ENCODE measurements around the gene UBE2S. TPM values are rescaled to one million over a fixed set of nuclear protein-coding genes. Genes with fewer than 3 reads are reported as not detected.
A peak's percentile ranks its signal among the peaks of the same experiment; 100 is the strongest.

UBE2S gene
- total RNA-seq, 1 donor from 2014 or later: 82.6 TPM

- Histone ChIP-seq H3K27me3 (peaks cover 11% of the 10 kb centered on the region), H3K36me3 (no peaks in the 10 kb centered on the region), H3K4me3 (peak overlapping the region; percentile 43 to 50), H3K27ac (no peak overlapping the region), H3K9me3 (no peaks in the 10 kb centered on the region), H3K4me1 (peaks cover 0 to 5% of the 10 kb centered on the region in 2 donors)
- no peak for DNase-seq (ENCODE audit: low spot score in 2 of 2)
- TF ChIP-seq, protein P1, sequence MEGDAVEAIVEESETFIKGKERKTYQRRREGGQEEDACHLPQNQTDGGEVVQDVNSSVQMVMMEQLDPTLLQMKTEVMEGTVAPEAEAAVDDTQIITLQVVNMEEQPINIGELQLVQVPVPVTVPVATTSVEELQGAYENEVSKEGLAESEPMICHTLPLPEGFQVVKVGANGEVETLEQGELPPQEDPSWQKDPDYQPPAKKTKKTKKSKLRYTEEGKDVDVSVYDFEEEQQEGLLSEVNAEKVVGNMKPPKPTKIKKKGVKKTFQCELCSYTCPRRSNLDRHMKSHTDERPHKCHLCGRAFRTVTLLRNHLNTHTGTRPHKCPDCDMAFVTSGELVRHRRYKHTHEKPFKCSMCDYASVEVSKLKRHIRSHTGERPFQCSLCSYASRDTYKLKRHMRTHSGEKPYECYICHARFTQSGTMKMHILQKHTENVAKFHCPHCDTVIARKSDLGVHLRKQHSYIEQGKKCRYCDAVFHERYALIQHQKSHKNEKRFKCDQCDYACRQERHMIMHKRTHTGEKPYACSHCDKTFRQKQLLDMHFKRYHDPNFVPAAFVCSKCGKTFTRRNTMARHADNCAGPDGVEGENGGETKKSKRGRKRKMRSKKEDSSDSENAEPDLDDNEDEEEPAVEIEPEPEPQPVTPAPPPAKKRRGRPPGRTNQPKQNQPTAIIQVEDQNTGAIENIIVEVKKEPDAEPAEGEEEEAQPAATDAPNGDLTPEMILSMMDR (IDR thresholded peaks at IDR 0.05): no peak
- intact Hi-C loops (cut with DNase I): no loop called here
Measured at GRCh38 chr19:55368701-55369563, 38.7 kb downstream of the UBE2S start.

DNA sequence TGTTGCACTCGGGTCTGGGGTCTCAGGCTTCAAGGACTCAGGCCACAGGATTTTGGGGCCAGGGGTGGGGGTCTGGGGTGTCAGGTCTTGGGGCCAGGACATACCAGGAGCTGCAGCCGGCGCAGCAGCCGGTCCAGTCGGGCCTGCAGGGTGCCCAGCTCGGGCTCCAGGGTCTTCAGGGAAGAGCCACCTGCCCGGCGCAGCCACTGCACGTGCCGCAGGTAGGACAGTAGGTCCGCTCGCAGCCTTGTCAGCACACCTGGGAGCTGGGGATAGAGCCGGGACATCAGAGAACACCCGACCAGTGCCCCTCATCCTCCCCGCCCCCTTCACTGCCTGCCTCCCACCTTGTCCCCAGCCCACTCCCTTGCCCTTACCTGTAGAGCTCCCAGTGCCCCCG is 39.5 kb downstream of the UBE2S start:
- H3K36me3 ChIP-seq: no peaks in the 10 kb centered on the region
- intact Hi-C loops (cut with DNase I): no loop called here
- no peak overlapping the region for H3K4me3 ChIP-seq
- H3K27ac ChIP-seq: no peak overlapping the region
- H3K27me3 ChIP-seq: peaks cover 8% of the 10 kb centered on the region
- TF ChIP-seq, protein P1 (IDR thresholded peaks at IDR 0.05): no peak
- peaks cover 0 to 5% of the 10 kb centered on the region in 2 donors for H3K4me1 ChIP-seq
- no peak for DNase-seq (ENCODE audit: low spot score in 2 of 2)
- no peaks in the 10 kb centered on the region for H3K9me3 ChIP-seq

DNA sequence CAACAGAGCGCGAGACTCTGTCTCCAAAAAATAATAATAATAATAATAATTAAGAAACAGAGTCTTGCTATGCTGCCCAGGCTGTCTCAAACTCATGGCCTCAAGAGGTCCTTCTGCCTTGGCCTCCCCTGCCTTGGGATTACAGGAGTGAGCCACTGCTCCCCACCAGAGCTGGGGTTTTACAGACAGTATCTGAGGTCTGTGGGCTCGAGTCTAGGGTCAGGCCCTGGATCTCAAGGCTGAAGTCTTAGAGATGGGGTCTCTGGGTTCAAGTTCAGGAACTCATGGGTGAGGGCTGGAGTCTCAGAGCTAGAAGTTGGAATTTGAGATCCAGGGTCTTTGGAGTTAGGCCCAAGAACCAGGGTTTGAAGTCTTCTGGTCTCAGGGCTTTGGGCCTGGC is 40.8 kb downstream of the UBE2S start:
- DNase-seq (ENCODE audit: low spot score in 2 of 2): no peak
- TF ChIP-seq, protein P1 (IDR thresholded peaks at IDR 0.05): no peak
- Histone ChIP-seq H3K27ac (no peak overlapping the region), H3K27me3 (peaks cover 8% of the 10 kb centered on the region), H3K9me3 (no peaks in the 10 kb centered on the region), H3K4me1 (peaks cover 0 to 5% of the 10 kb centered on the region in 2 donors), H3K36me3 (no peaks in the 10 kb centered on the region), H3K4me3 (no peak overlapping the region)
- intact Hi-C loops (cut with DNase I): no loop called here

GRCh38 chr19:55365964-55366363 is 41.6 kb downstream of the UBE2S start:
- no peak overlapping the region for H3K4me3 ChIP-seq
- peaks cover 8% of the 10 kb centered on the region for H3K27me3 ChIP-seq
- peaks cover 0 to 5% of the 10 kb centered on the region in 2 donors for H3K4me1 ChIP-seq
- intact Hi-C loops (cut with DNase I): no loop called here
- no peak overlapping the region for H3K27ac ChIP-seq
- H3K9me3 ChIP-seq: no peaks in the 10 kb centered on the region
- TF ChIP-seq, protein P1 (IDR thresholded peaks at IDR 0.05): no peak
- H3K36me3 ChIP-seq: no peaks in the 10 kb centered on the region
- no peak for DNase-seq (ENCODE audit: low spot score in 2 of 2)

DNA sequence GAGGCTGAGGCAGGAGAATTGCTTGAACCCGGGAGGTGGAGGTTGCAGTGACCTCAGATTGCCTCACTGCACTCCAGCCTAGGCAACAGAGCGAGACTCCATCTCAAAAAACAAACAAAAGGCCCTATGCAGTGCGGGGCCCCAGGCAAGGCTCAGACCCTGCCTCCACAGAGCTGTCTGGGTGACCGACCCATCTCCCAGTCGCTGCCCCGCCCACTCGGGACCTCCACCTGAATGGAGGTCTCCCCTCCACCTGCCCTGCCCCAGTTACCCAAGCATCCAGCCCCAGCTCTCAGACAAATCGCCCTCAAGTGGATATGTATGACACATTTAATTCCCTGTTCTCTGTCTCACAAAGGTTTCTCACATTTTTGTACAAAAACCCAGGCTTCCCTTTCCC is 42.3 kb downstream of the UBE2S start:
- peaks cover 8% of the 10 kb centered on the region for H3K27me3 ChIP-seq
- TF ChIP-seq, protein P1 (IDR thresholded peaks at IDR 0.05): no peak
- H3K9me3 ChIP-seq: no peaks in the 10 kb centered on the region
- peaks cover 0 to 5% of the 10 kb centered on the region in 2 donors for H3K4me1 ChIP-seq
- H3K27ac ChIP-seq: no peak overlapping the region
- H3K36me3 ChIP-seq: no peaks in the 10 kb centered on the region
- intact Hi-C loops (cut with DNase I): no loop called here
- DNase-seq (ENCODE audit: low spot score in 2 of 2): no peak
- H3K4me3 ChIP-seq: no peak overlapping the region

Measured in ascending aorta (tissue), 2 donors.